GM13976 (cell line): ENCODE data around the gene TM9SF3.

Source experiments
- DNase-seq: peaks from one replicate; pipeline ENCODE4 v3.0.0; 2012; ENCODE audit warnings: low spot score
- CTCF ChIP-seq: IDR thresholded peaks from 2 replicates; pipeline ENCODE4 v1.5.1; 2012; ENCODE audit warnings: borderline replicate concordance, mild to moderate bottlenecking; ENCODE audit not compliant: insufficient read depth; ENCODE audit errors: extremely low read depth, missing control alignments, control extremely low read depth
- in situ Hi-C: fragments of 300-500 bp; cut with MboI; formaldehyde crosslinking; loops from one replicate; pipeline ENCODE4 v1.12.0; 2022; ENCODE audit warnings: low sequenced_read_pairs, mixed read lengths, inconsistent platforms; ENCODE audit not compliant: unreplicated experiment

The TM9SF3 gene

GRCh38 chr10:96536129-96536528 lies 50.7 kb downstream of the TM9SF3 start:
- in situ Hi-C loops, result no loop called here
- DNase-seq, result no peak
- TF ChIP-seq CTCF, result no peak

GRCh38 chr10:96532523-96532922 lies 54.3 kb downstream of the TM9SF3 start:
- no peak for DNase-seq
- in situ Hi-C loops, result no loop called here
- no peak for TF ChIP-seq CTCF

- DNase-seq, result no peak
- in situ Hi-C loops, result no loop called here
- TF ChIP-seq CTCF, result no peak
These were observed 57.1 kb downstream of the TM9SF3 start for GRCh38 chr10:96529634-96530279.

GRCh38 chr10:96524741-96525140 lies 62.1 kb downstream of the TM9SF3 start:
- no peak for TF ChIP-seq CTCF
- DNase-seq, result no peak
- in situ Hi-C loops, result no loop called here

- in situ Hi-C loops, result no loop called here
- TF ChIP-seq CTCF, result no peak
- no peak for DNase-seq
These were observed 69.5 kb downstream of the TM9SF3 start for GRCh38 chr10:96517284-96517683.

- TF ChIP-seq CTCF, result no peak
- DNase-seq, result no peak
- in situ Hi-C loops, result no loop called here
These were observed 70.5 kb downstream of the TM9SF3 start for GRCh38 chr10:96516337-96516736.
